CD4-positive, alpha-beta T cell (primary cell): ENCODE measurements around the gene MBNL1. TPM values are rescaled to one million over a fixed set of nuclear protein-coding genes. Genes with fewer than 3 reads are reported as not detected.
A peak's percentile ranks its signal among the peaks of the same experiment; 100 is the strongest.

Experiments used
- ATAC-seq: fragments of 200-7000 bp; cut with Tn5 transposase; one replicate; pipeline ENCODE4 v1.10.0; 2022; ENCODE audit warnings: mild to moderate bottlenecking; ENCODE audit not compliant: poor library complexity
- CTCF ChIA-PET: fragments of 350-600 bp; sonication (Branson Sonifier 250); formaldehyde crosslinking; loops from one replicate; lab custom pipeline; 2021; ENCODE audit warnings: antibody characterized with exemption, inconsistent platforms; lab: Charles Lee
- POLR2A ChIA-PET: fragments of 350-600 bp; sonication (Branson Sonifier 250); formaldehyde crosslinking; loops from one replicate; lab custom pipeline; 2021; ENCODE audit warnings: antibody characterized with exemption, inconsistent platforms; lab: Charles Lee
- DNase-seq, 14 experiments: peaks; one replicate each; pipeline ENCODE4 v3.0.0-alpha.2; 2013 to 2020; ENCODE audit warnings: mixed read lengths in 2 of 14
- H3K27ac ChIP-seq, 2 donors: one replicate each; pipeline versions ENCODE4 v1.5.1 to v1.7.0; 2013; ENCODE audit warnings: low read length in 2 of 2, low read depth in 1 of 2, mild to moderate bottlenecking in 1 of 2
- H3K27me3 ChIP-seq, 2 experiments: 1 replicate in 1 of 2; 2 replicates in 1 of 2; pipeline versions ENCODE4 v1.6.1 to v1.7.0; 2013; ENCODE audit warnings: low read length in 2 of 2, control low read depth in 1 of 2, mild to moderate bottlenecking in 1 of 2, moderate library complexity in 1 of 2; ENCODE audit not compliant: insufficient read depth in 2 of 2, control insufficient read depth in 1 of 2
- H3K36me3 ChIP-seq: one replicate; pipeline ENCODE4 v1.6.1; 2013; ENCODE audit warnings: low read length, control low read depth; ENCODE audit not compliant: insufficient read depth
- H3K4me1 ChIP-seq: one replicate; pipeline ENCODE4 v1.6.1; 2013; ENCODE audit warnings: low read length, control low read depth; ENCODE audit not compliant: insufficient read depth
- H3K4me3 ChIP-seq: one replicate; pipeline ENCODE4 v1.5.1; 2013; ENCODE audit warnings: mild to moderate bottlenecking, low read length, moderate library complexity
- H3K9me3 ChIP-seq, 2 experiments: 1 replicate in 1 of 2; 2 replicates in 1 of 2; pipeline versions ENCODE4 v1.6.1 to v1.7.0; 2013; ENCODE audit warnings: low read length in 2 of 2, mild to moderate bottlenecking in 2 of 2, control low read depth in 1 of 2, moderate library complexity in 1 of 2; ENCODE audit not compliant: control insufficient read depth in 1 of 2, insufficient read depth in 1 of 2
- H3K27ac Mint-ChIP-seq: one replicate; pipeline ENCODE4 v1.8.0; 2020; ENCODE audit warnings: mixed read lengths
- H3K27me3 Mint-ChIP-seq: one replicate; pipeline ENCODE4 v1.8.0; 2021; ENCODE audit warnings: mixed read lengths
- H3K36me3 Mint-ChIP-seq: one replicate; pipeline ENCODE4 v1.8.0; 2021; ENCODE audit warnings: low read depth, mixed read lengths
- H3K4me1 Mint-ChIP-seq: one replicate; pipeline ENCODE4 v1.8.0; 2021; ENCODE audit warnings: low read depth, mixed read lengths
- H3K4me3 Mint-ChIP-seq: one replicate; pipeline ENCODE4 v1.8.0; 2020; ENCODE audit warnings: mild to moderate bottlenecking, mixed read lengths
- H3K9me3 Mint-ChIP-seq: one replicate; pipeline ENCODE4 v1.8.0; 2020; ENCODE audit warnings: mixed read lengths
- intact Hi-C, 2 experiments: fragments of 100-400 bp; cut with DNase I in 1 of 2; cut with micrococcal nuclease in 1 of 2; formaldehyde crosslinking; loops; one replicate each; pipeline versions ENCODE4 v1.15.1 to v1.9.0; 2023 to 2025; cut with DNase I, micrococcal nuclease
- total RNA-seq, 174 experiments: library from RNA in 2 of 174; stranded (reverse) in 2 of 174; gene quantifications; one replicate each; pipeline ENCODE4 v1.2.3 and lab custom pipeline; 2021 to 2026
- TF ChIP-seq, protein P1 (sequence below): fragments of 200-600 bp; IDR thresholded peaks from one replicate; pipeline ENCODE4 v1.8.0; 2022; ENCODE audit warnings: antibody characterized with exemption, mild to moderate bottlenecking

Gene MBNL1
- total RNA-seq, 2 experiments from 2014 or later: 551 to 561 TPM

DNA sequence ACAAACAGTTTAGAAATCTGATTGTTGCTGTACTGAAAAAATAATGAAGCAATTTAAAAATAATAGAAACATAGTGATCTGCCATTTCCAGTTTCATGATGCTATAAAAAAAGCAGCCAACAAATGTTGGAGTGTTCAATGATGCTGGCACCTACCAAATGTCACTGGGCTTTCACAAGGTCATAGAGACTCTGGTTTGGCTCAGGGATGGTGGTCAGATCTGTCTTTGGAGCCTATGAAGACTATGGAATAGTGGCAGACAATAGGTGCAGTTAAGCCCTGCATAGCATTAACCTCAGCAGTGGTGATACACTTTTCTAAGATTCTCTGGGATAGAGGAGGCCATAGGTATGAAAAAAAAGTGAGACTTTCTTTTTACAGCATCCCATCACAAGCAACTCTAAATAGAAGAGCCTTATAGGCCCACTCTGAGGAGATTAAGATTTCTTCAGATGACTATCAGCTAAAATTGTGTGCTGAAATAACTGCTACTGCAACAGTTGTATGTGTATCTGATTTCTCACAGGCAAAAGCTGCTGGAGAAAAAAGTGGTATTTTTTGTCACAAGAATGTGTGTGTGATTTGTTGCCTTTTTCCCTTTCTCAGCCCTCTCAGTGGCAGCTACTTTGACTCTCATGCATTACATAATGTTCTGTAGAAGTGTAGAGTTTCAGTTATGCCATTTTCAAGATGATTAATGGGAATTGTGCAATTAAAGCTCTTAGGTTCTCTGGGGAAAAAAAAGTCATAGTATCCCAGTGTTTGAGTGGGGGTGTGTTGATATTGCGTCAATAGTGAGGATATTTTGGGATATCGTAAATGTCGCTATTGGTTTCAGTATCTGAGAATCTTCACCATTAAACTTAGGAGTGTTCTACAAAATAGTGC is 137.4 kb downstream of the MBNL1 start:
- no peaks in the 10 kb centered on the region for H3K9me3 Mint-ChIP-seq
- Histone ChIP-seq H3K4me1 (peaks cover 28% of the 10 kb centered on the region), H3K27ac (peak overlapping the region in 1 of 2 donors; percentile 17), H3K4me3 (no peak overlapping the region), H3K27me3 (no peaks in the 10 kb centered on the region), H3K9me3 (no peaks in the 10 kb centered on the region), H3K36me3 (peaks cover 38% of the 10 kb centered on the region)
- H3K27ac Mint-ChIP-seq: peak overlapping the region; percentile 91
- H3K4me1 Mint-ChIP-seq: peaks cover 88% of the 10 kb centered on the region
- peak overlapping the region; percentile 49 for H3K4me3 Mint-ChIP-seq
- intact Hi-C loops: no loop called here
- TF ChIP-seq, protein P1, sequence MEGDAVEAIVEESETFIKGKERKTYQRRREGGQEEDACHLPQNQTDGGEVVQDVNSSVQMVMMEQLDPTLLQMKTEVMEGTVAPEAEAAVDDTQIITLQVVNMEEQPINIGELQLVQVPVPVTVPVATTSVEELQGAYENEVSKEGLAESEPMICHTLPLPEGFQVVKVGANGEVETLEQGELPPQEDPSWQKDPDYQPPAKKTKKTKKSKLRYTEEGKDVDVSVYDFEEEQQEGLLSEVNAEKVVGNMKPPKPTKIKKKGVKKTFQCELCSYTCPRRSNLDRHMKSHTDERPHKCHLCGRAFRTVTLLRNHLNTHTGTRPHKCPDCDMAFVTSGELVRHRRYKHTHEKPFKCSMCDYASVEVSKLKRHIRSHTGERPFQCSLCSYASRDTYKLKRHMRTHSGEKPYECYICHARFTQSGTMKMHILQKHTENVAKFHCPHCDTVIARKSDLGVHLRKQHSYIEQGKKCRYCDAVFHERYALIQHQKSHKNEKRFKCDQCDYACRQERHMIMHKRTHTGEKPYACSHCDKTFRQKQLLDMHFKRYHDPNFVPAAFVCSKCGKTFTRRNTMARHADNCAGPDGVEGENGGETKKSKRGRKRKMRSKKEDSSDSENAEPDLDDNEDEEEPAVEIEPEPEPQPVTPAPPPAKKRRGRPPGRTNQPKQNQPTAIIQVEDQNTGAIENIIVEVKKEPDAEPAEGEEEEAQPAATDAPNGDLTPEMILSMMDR: no peak
- DNase-seq: peak in 1 of 14 experiments; percentile 27
- ATAC-seq: no peak
- H3K36me3 Mint-ChIP-seq: peaks cover 84% of the 10 kb centered on the region
- POLR2A ChIA-PET: interaction anchor here (0.6 to 2.3 kb wide), 5 partner anchors 10 to 212 kb away, joined by 3 to 6 read pairs (median 3); no protein-coding TSS in a partner anchor
- CTCF ChIA-PET: interaction anchor here (0.5 to 1.9 kb wide), 3 partner anchors 47 to 222 kb away, joined by 3 to 4 read pairs (median 4); no protein-coding TSS in a partner anchor
- no peaks in the 10 kb centered on the region for H3K27me3 Mint-ChIP-seq

GRCh38 chr3:152413240-152413639 is 144.5 kb downstream of the MBNL1 start:
- intact Hi-C loops: no loop called here
- H3K4me3 Mint-ChIP-seq: no peak overlapping the region
- ChIA-PET CTCF (no interaction called here), POLR2A (interaction anchor here (2.2 kb wide), 1 partner anchor 10 kb away, joined by 5 read pairs; no protein-coding TSS in a partner anchor)
- no peaks in the 10 kb centered on the region for H3K9me3 ChIP-seq
- ATAC-seq (no peak), DNase-seq (no peak)
- H3K27ac Mint-ChIP-seq: peak overlapping the region; percentile 75
- H3K9me3 Mint-ChIP-seq: no peaks in the 10 kb centered on the region
- TF ChIP-seq, protein P1: no peak
- H3K27ac ChIP-seq: no peak overlapping the region
- H3K27me3 Mint-ChIP-seq: no peaks in the 10 kb centered on the region
- no peak overlapping the region for H3K4me3 ChIP-seq
- peaks cover 82% of the 10 kb centered on the region for H3K36me3 Mint-ChIP-seq
- peaks cover 7% of the 10 kb centered on the region for H3K4me1 ChIP-seq
- H3K36me3 ChIP-seq: peaks cover 67% of the 10 kb centered on the region
- H3K27me3 ChIP-seq: no peaks in the 10 kb centered on the region
- peaks cover 76% of the 10 kb centered on the region for H3K4me1 Mint-ChIP-seq

- CTCF ChIA-PET: no interaction called here
- H3K4me3 ChIP-seq: no peak overlapping the region
- H3K27ac ChIP-seq: no peak overlapping the region
- peaks cover 6% of the 10 kb centered on the region for H3K9me3 Mint-ChIP-seq
- no peaks in the 10 kb centered on the region for H3K27me3 ChIP-seq
- H3K27ac Mint-ChIP-seq: peak overlapping the region; percentile 62
- TF ChIP-seq, protein P1: no peak
- H3K36me3 ChIP-seq: peaks cover 89% of the 10 kb centered on the region
- H3K36me3 Mint-ChIP-seq: peaks cover 96% of the 10 kb centered on the region
- ATAC-seq (no peak), DNase-seq (no peak)
- POLR2A ChIA-PET: interaction anchor here (0.8 to 1.5 kb wide), 2 partner anchors 18 kb away, joined by 3 to 4 read pairs; no protein-coding TSS in a partner anchor
- no peaks in the 10 kb centered on the region for H3K27me3 Mint-ChIP-seq
- no peak overlapping the region for H3K4me3 Mint-ChIP-seq
- peaks cover 6 to 18% of the 10 kb centered on the region in 2 experiments for H3K9me3 ChIP-seq
- intact Hi-C loops: no loop called here
- H3K4me1 ChIP-seq: peaks cover 16% of the 10 kb centered on the region
- peaks cover 77% of the 10 kb centered on the region for H3K4me1 Mint-ChIP-seq
These were observed 148.3 kb downstream of the MBNL1 start for GRCh38 chr3:152416808-152417580.
